Astrocyte of the spinal cord (primary cell): ENCODE data around the gene ADCY5.

Experiments
- DNase-seq: peaks from one replicate; pipeline ENCODE4 v3.0.0; 2011; ENCODE audit warnings: low read depth, low spot score
- H3K4me3 ChIP-seq: 2 replicates; pipeline ENCODE4 v1.5.1; 2011; ENCODE audit warnings: low read depth, mild to moderate bottlenecking, low read length, moderate library complexity
- in situ Hi-C: cut with HindIII; loops from 2 replicates; pipeline ENCODE4 v1.10.0; 2017; ENCODE audit warnings: low sequenced_read_pairs
- TF ChIP-seq, protein P1 (sequence below): IDR thresholded peaks from 2 replicates; pipeline ENCODE4 v1.5.1; 2012; ENCODE audit warnings: low read depth, mild to moderate bottlenecking, low read length, inconsistent platforms

The ADCY5 gene

DNA sequence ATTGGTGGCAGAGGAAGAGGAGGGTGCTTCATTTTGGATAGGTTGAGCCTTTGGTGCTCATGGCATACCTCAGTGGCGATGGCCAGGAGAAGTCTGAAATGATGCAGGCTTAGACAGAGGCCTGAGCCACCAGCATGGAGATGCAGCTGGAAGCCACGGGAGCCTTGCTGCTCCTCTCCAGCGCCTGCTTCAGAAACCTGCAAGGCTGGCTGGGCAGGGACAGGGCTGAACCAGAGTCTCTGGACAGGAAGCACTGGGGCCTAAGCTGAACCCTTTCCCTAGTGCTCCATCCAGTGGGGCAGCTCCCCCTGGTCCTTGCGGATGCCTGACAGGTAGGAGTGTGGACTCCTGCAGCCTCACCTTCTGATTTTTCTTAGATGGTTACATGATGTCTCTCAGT lies 36.7 kb upstream of the ADCY5 start:
- no peak overlapping the region for H3K4me3 ChIP-seq
- in situ Hi-C loops, result no loop called here
- no peak for DNase-seq
- TF ChIP-seq, protein P1, sequence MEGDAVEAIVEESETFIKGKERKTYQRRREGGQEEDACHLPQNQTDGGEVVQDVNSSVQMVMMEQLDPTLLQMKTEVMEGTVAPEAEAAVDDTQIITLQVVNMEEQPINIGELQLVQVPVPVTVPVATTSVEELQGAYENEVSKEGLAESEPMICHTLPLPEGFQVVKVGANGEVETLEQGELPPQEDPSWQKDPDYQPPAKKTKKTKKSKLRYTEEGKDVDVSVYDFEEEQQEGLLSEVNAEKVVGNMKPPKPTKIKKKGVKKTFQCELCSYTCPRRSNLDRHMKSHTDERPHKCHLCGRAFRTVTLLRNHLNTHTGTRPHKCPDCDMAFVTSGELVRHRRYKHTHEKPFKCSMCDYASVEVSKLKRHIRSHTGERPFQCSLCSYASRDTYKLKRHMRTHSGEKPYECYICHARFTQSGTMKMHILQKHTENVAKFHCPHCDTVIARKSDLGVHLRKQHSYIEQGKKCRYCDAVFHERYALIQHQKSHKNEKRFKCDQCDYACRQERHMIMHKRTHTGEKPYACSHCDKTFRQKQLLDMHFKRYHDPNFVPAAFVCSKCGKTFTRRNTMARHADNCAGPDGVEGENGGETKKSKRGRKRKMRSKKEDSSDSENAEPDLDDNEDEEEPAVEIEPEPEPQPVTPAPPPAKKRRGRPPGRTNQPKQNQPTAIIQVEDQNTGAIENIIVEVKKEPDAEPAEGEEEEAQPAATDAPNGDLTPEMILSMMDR, result no peak

DNA sequence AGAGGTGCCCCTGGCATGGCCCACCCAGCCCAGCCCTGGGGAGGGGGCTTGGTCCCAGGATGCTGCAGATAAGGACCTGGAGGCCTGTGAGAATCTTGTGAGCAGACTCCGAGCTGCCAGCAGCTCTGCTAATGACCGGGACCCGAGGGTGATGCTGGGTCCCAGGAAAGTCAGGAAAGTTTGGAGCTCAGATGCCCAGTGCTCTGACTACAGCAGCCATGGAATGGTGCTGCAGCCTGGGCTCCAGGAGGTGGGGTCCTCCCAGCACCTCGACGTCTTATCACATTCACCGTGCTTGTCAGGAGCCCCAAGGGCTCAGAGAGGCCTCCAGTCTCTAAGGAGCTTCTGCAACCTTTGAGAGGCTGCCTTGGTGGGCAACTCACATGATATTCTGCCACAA lies 34.3 kb upstream of the ADCY5 start:
- H3K4me3 ChIP-seq, result no peak overlapping the region
- DNase-seq, result no peak
- in situ Hi-C loops, result no loop called here
- TF ChIP-seq, protein P1, result no peak

DNA sequence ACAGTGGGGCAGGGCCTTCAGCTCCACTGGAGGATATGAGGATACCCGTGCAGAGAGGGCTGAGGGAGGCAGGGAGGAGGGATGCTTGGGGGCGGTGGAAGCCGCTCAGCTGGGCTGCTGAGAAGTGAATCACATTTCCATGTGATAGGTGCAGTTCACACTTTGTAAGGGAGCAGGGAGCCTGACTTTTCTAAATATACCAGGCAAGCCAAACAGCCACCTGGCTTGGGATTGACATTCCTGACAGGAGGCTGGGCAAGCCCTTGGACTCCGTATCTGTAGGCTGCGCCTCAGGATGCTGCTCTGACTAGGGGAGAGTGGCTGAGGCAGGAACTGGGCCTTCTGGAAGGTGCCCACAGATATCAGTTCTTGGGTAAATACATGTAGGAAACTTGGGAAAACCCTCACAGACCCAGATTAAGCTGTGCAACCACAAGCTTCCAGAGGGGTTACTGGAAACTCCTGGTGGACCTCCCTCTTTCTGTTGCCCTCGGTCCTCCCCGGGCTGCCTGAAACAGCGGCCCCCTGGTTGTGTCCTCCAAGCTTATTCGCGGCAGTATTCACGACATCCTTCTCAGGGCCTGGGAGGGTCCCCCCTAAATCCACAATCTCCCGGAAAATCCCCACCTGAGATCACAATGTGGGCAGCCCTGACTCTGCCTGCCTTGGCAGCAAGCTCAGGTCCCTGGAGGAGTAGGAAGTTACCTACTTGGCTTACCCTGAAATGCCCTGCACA lies 33.0 kb upstream of the ADCY5 start:
- no peak for DNase-seq
- H3K4me3 ChIP-seq, result no peak overlapping the region
- TF ChIP-seq, protein P1, result no peak
- in situ Hi-C loops, result no loop called here

DNA sequence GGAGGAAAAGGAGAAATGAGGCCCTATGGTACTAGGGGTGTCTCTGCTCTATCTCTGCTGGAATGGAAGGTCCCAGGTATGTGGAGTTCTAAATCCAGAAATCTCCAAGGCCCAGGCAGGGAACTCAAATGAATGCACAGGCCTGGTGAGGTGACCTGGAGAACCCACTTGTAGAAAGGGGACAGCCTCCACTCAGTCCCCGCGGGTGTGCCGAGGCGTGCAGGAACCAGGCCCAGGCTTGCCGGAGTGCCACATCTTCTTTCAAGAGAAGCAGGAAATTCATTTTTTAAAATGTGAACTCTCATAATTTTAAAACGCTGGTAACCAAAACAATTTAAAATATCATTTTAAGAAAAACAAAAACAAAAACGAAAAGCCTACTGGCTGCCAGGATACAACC lies 32.2 kb upstream of the ADCY5 start:
- DNase-seq, result no peak
- H3K4me3 ChIP-seq, result no peak overlapping the region
- TF ChIP-seq, protein P1, result no peak
- in situ Hi-C loops, result no loop called here

DNA sequence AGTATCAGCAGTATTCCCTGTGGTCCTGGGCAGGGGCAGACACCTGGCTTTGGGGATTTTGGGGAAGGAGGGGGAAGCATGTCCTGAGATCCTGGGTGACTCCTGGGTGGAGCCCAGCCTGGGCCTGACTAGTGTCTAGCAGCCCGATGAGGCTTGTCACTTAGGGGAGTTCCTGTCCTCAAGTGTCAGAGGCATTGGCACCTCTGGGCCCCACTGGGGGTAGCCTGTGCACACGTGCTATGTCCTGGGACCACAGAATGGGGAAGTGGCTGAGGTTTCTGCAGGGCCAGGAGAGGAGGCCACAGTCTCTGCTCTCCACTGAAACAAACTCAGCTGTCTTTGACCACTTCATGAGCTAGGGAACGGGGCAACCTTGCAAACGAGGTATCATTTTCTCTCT lies 31.5 kb upstream of the ADCY5 start:
- in situ Hi-C loops, result no loop called here
- no peak for DNase-seq
- TF ChIP-seq, protein P1, result no peak
- no peak overlapping the region for H3K4me3 ChIP-seq

DNA sequence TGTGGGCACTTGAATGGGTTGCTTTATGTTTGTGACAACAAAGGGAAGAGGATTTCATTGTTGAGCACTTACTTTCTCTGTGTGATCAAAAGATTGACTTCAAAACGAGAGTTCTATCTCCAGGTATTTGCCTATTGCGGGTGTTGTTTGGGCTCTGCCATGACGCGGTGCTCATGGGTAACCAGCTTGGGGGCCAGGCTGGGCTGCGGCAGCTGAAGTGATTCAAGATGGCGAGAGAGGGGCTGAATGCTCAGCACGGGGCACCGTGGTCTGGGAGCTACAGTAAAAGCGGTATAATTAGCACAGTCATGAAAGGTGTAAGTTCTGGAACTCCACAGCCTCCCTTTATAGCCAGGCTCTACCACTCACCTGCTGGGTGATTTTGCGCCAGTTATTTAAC lies 31.0 kb upstream of the ADCY5 start:
- TF ChIP-seq, protein P1, result no peak
- no peak for DNase-seq
- in situ Hi-C loops, result no loop called here
- H3K4me3 ChIP-seq, result no peak overlapping the region
